K562 (cell line): Measurements from ENCODE around the gene ABCC11. TPM values are rescaled to one million over a fixed set of nuclear protein-coding genes. Genes with fewer than 3 reads are reported as not detected.

Source experiments
- ATAC-seq: fragments of 200-7000 bp; cut with Tn5 transposase; 3 replicates; pipeline ENCODE4 v1.9.1; 2020; ENCODE audit warnings: moderate library complexity
- BruUV-seq: library from RNA; stranded (reverse); fragments of 400-500 nt; replicated peaks from 2 replicates; lab custom pipeline; 2021; lab: Mats Ljungman, UMichigan
- CTCF ChIA-PET: fragments of 300-600 bp; formaldehyde crosslinking; extraction: SDS; loops from one replicate; lab custom pipeline; 2021; ENCODE audit warnings: low intra/inter-chr PET ratio; lab: Yijun Ruan, JAX
- POLR2A ChIA-PET: fragments of 300-600, 350-650 bp; sonication (Branson Sonifier 250); formaldehyde crosslinking; extraction: SDS; loops from one replicate; lab custom pipeline; 2021; ENCODE audit warnings: antibody characterized with exemption, inconsistent platforms; lab: Yijun Ruan, JAX
- DNase-seq, 4 experiments: peaks; one replicate each; pipeline versions ENCODE4 v3.0.0 to v3.0.0-alpha.2; 2011 to 2018; ENCODE audit warnings: low spot score in 3 of 4, mixed read lengths in 3 of 4; ENCODE audit errors: extremely low read depth in 1 of 4
- FAIRE-seq: peaks from 2 replicates; lab custom pipeline; 2011; peaks lifted over from hg19 to GRCh38; lab: Jason Lieb, UNC
- H2AFZ ChIP-seq: 2 replicates; pipeline ENCODE4 v1.6.0; 2011; ENCODE audit warnings: low read depth, low read length, control low read depth, inconsistent platforms
- H3K27ac ChIP-seq: fragments of 200-600 bp; 3 replicates; pipeline ENCODE4 v1.8.0; 2011; ENCODE audit warnings: low read depth, mild to moderate bottlenecking, control low read depth, inconsistent platforms, low read length, moderate library complexity, mixed read lengths; ENCODE audit errors: extremely low read depth
- H3K27me3 ChIP-seq, 2 experiments: fragments of 300-600 bp in 1 of 2; 2 replicates in 1 of 2; 3 replicates in 1 of 2; pipeline versions ENCODE4 v1.6.0 to v1.8.0; 2011; ENCODE audit warnings: inconsistent platforms in 2 of 2, low read length in 2 of 2, mild to moderate bottlenecking in 1 of 2, mixed read lengths in 1 of 2, moderate library complexity in 1 of 2; ENCODE audit not compliant: control insufficient read depth in 2 of 2, insufficient read depth in 2 of 2
- H3K36me3 ChIP-seq: fragments of 300-600 bp; 3 replicates; pipeline ENCODE4 v1.8.0; 2011; ENCODE audit warnings: mild to moderate bottlenecking, low read length, inconsistent platforms; ENCODE audit not compliant: control insufficient read depth, insufficient read depth
- H3K4me1 ChIP-seq, 2 experiments: fragments of 200-600 bp in 1 of 2; replicated peaks in 1 of 2; 2 replicates in 1 of 2; 3 replicates in 1 of 2; pipeline versions ENCODE4 v1.5.1 to v1.8.0; 2011; ENCODE audit warnings: inconsistent platforms in 2 of 2, low read length in 2 of 2, mild to moderate bottlenecking in 1 of 2, mixed read lengths in 1 of 2, moderate library complexity in 1 of 2; ENCODE audit not compliant: control insufficient read depth in 2 of 2, insufficient read depth in 2 of 2
- H3K4me2 ChIP-seq: 2 replicates; pipeline ENCODE4 v1.6.1; 2011; ENCODE audit warnings: low read length, control low read depth, inconsistent platforms, mixed read lengths; ENCODE audit not compliant: insufficient read depth
- H3K4me3 ChIP-seq: fragments of 200-600 bp; sonication (generic), shearing (Covaris generic); 2 replicates; pipeline ENCODE4 v1.5.1; 2016; ENCODE audit warnings: control low read depth, inconsistent platforms
- H3K79me2 ChIP-seq: fragments of 200-600 bp; 3 replicates; pipeline ENCODE4 v1.8.0; 2011; ENCODE audit warnings: low read length, inconsistent platforms; ENCODE audit not compliant: control insufficient read depth, insufficient read depth
- H3K9ac ChIP-seq, 2 experiments: 2 replicates each; pipeline versions ENCODE4 v1.6.0 to v1.6.1; 2011; ENCODE audit warnings: low read depth in 2 of 2, low read length in 2 of 2, control low read depth in 1 of 2, inconsistent platforms in 1 of 2, mild to moderate bottlenecking in 1 of 2, mixed read lengths in 1 of 2; ENCODE audit not compliant: insufficient read depth in 1 of 2
- H3K9me1 ChIP-seq: one replicate; pipeline ENCODE4 v1.6.0; 2011; ENCODE audit warnings: inconsistent platforms, mild to moderate bottlenecking, low read length, moderate library complexity; ENCODE audit not compliant: control insufficient read depth, insufficient read depth
- H3K9me3 ChIP-seq: replicated peaks from 2 replicates; pipeline ENCODE4 v1.5.1; 2011; ENCODE audit warnings: low read depth, low read length, inconsistent platforms; ENCODE audit not compliant: control insufficient read depth, insufficient read depth
- H4K20me1 ChIP-seq: replicated peaks from 2 replicates; pipeline ENCODE4 v1.6.1; 2011; ENCODE audit warnings: low read length, inconsistent platforms, mixed read lengths; ENCODE audit not compliant: control insufficient read depth, insufficient read depth
- E2F4 ChIP-seq: sonication (generic); formaldehyde crosslinking; IDR thresholded peaks from 2 replicates; pipeline ENCODE4 v1.8.0; 2022; ENCODE audit warnings: mild to moderate bottlenecking, low read depth, missing genetic modification reagents
- PHB ChIP-seq: fragments of 250-450 bp; sonication (Bioruptor Pico); IDR thresholded peaks from 2 replicates; pipeline ENCODE4 v1.5.0; 2021
- PURB ChIP-seq: sonication (generic); formaldehyde crosslinking; IDR thresholded peaks from 2 replicates; pipeline ENCODE4 v1.9.0; 2021; ENCODE audit warnings: low read depth, mild to moderate bottlenecking, missing genetic modification reagents
- RBM22 ChIP-seq: fragments of 200-400 bp; formaldehyde crosslinking; IDR thresholded peaks from 2 replicates; pipeline ENCODE4 v1.6.1; 2018; ENCODE audit warnings: low read length, low read depth; ENCODE audit not compliant: poor library complexity, severe bottlenecking
- SIRT6 ChIP-seq: IDR thresholded peaks from one replicate; pipeline ENCODE4 v1.6.1; 2012; ENCODE audit warnings: low read depth, mild to moderate bottlenecking, control low read depth, inconsistent platforms, low read length, moderate library complexity
- TFAM ChIP-seq: fragments of 250-450 bp; sonication (Bioruptor Pico); conservative IDR thresholded peaks from 2 replicates; pipeline ENCODE4 v1.5.0; 2021; ENCODE audit warnings: mild to moderate bottlenecking, moderate library complexity
- ZNF124 ChIP-seq: sonication (generic); formaldehyde crosslinking; IDR thresholded peaks from 2 replicates; pipeline ENCODE4 v1.8.1; 2022; ENCODE audit warnings: missing genetic modification reagents
- ZNF57 ChIP-seq: fragments of 450-650 bp; formaldehyde crosslinking; IDR thresholded peaks from 2 replicates; pipeline ENCODE4 v1.4.0; 2020; ENCODE audit warnings: mild to moderate bottlenecking, moderate library complexity
- WGBS: fragments of 100-300 bp; shearing (Covaris generic); methylation state at CpG from one replicate; pipeline ENCODE4 v1.1.6; 2016; ENCODE audit warnings: low coverage, mixed read lengths; ENCODE audit not compliant: insufficient coverage; ENCODE audit errors: missing lambda C conversion rate; 5-methylcytosine and 5-hydroxymethylcytosine counted together
- in situ Hi-C: fragments of 300-500 bp; cut with MboI; formaldehyde crosslinking; loops from 4 replicates; pipeline ENCODE4 v1.15.0; 2018; ENCODE audit warnings: inconsistent platforms, mixed read lengths
- intact Hi-C: fragments of 100-400 bp; cut with micrococcal nuclease; formaldehyde crosslinking; loops from 2 replicates; pipeline ENCODE4 v1.14.2; 2022
- polyA plus RNA-seq, 8 experiments: library from polyadenylated mRNA; depleted of rRNA in 4 of 8; stranded (reverse) in 5 of 8; unstranded in 3 of 8; fragments of >200 nt; fragmentation: Nextera tagmentation in 2 of 8; fragmentation: Illumina TruSeq in 1 of 8; extraction: Ambion mirVana in 2 of 8; extraction: Trizol in 1 of 8; gene quantifications; 2 replicates each; pipeline versions ENCODE4 v1.2.1 to v1.2.3, GENCODE V29; 2011 to 2014; ENCODE audit warnings: inconsistent platforms in 1 of 8, missing spikeins in 1 of 8
- total RNA-seq, 7 experiments: library from RNA; depleted of rRNA in 6 of 7; stranded (reverse); fragments of >200 nt in 6 of 7; fragmentation: Illumina TruSeq in 2 of 7; extraction: Trizol in 2 of 7; gene quantifications; 2 replicates each; pipeline versions ENCODE4 v1.2.1 to v1.2.3, GENCODE V29; 2011 to 2021; ENCODE audit warnings: low replicate concordance in 1 of 7
- TF ChIP-seq, protein P1 (sequence below): fragments of 450-650 bp; IDR thresholded peaks from 2 replicates; pipeline ENCODE4 v1.6.1; 2016; ENCODE audit warnings: antibody characterized with exemption

ABCC11 gene
- total and polyA plus RNA-seq, 9 of the 15 experiments (the other 6 are each of a cell fraction or from before 2014, with no cell fraction given): 0.04 to 0.14 (median 0.04) TPM; not detected in 6

- Histone ChIP-seq H3K79me2 (no peaks in the 10 kb centered on the region), H3K27ac (no peak overlapping the region), H2AFZ (no peak overlapping the region), H3K4me3 (no peak overlapping the region), H4K20me1 (no peaks in the 10 kb centered on the region; the same call in 1 of the 2 replicates), H3K36me3 (no peaks in the 10 kb centered on the region), H3K4me2 (no peak overlapping the region), H3K27me3 (peaks cover 0 to 25% of the 10 kb centered on the region in 2 experiments; a peak in 2 of 5 replicates), H3K9me3 (no peaks in the 10 kb centered on the region), H3K4me1 (no peaks in the 10 kb centered on the region)
- no TSS peak for BruUV-seq
- intact Hi-C loops: no loop called here
- in situ Hi-C loops: no loop called here
- 1% methylated on average over 18 of the region's 18 CpGs for WGBS
- FAIRE-seq: no peak
- TF ChIP-seq PHB (CRISPR knock-in tag): no peak
- TF ChIP-seq, all 486 proteins: peak for 0
- DNase-seq (no peak), ATAC-seq (no peak)
- CTCF ChIA-PET: no interaction called here
- POLR2A ChIA-PET: no interaction called here
- Histone ChIP-seq H3K9ac (no peak overlapping the region), H3K9me1 (no peaks in the 10 kb centered on the region)
Measured at GRCh38 chr16:48133455-48134211, 113.7 kb downstream of the ABCC11 start.

GRCh38 chr16:48132696-48133095 is 114.6 kb downstream of the ABCC11 start:
- peaks cover 0 to 20% of the 10 kb centered on the region in 2 experiments; a peak in 2 of 5 replicates for H3K27me3 ChIP-seq
- no peaks in the 10 kb centered on the region; the same call in 1 of the 2 replicates for H4K20me1 ChIP-seq
- no peaks in the 10 kb centered on the region for H3K79me2 ChIP-seq
- DNase-seq: no peak
- H3K27ac ChIP-seq: no peak overlapping the region
- in situ Hi-C loops (no loop called here), intact Hi-C loops (no loop called here)
- no TSS peak for BruUV-seq
- CTCF ChIA-PET: no interaction called here
- no peak for ATAC-seq
- H3K4me3 ChIP-seq: no peak overlapping the region
- POLR2A ChIA-PET: interaction anchor here (0.9 kb wide), 1 partner anchor 15 kb away, joined by 3 read pairs; no protein-coding TSS in a partner anchor
- no peaks in the 10 kb centered on the region for H3K36me3 ChIP-seq
- H3K9me1 ChIP-seq: no peaks in the 10 kb centered on the region
- no peaks in the 10 kb centered on the region for H3K9me3 ChIP-seq
- H3K4me1 ChIP-seq: no peaks in the 10 kb centered on the region
- no peak overlapping the region for H2AFZ ChIP-seq
- 5% methylated on average over 3 of the region's 3 CpGs for WGBS
- FAIRE-seq: no peak
- no peak overlapping the region for H3K9ac ChIP-seq
- no peak overlapping the region for H3K4me2 ChIP-seq
- TF ChIP-seq SIRT6: no peak
- no peak for TF ChIP-seq RBM22
- TF ChIP-seq ZNF124 (CRISPR knock-in tag): no peak
- no peak for TF ChIP-seq ZNF57 (CRISPR knock-in tag)
- no peak for TF ChIP-seq TFAM
- TF ChIP-seq E2F4: no peak
- TF ChIP-seq PURB: no peak
- TF ChIP-seq, protein P1, sequence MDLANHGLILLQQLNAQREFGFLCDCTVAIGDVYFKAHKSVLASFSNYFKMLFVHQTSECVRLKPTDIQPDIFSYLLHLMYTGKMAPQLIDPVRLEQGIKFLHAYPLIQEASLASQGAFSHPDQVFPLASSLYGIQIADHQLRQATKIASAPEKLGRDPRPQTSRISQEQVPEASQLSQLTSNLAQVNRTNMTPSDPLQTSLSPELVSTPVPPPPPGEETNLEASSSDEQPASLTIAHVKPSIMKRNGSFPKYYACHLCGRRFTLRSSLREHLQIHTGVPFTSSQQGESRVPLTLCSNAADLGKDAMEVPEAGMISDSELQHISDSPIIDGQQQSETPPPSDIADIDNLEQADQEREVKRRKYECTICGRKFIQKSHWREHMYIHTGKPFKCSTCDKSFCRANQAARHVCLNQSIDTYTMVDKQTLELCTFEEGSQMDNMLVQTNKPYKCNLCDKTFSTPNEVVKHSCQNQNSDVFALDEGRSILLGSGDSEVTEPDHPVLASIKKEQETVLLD: no peak
